ENCODE data around the gene SEMA3A. TPM values are rescaled to one million over a fixed set of nuclear protein-coding genes. Genes with fewer than 3 reads are reported as not detected.
"Not testable (repeated sequence)": the region's sequence is repeated elsewhere in the genome, so short reads cannot be mapped to it uniquely, and the experiment has no call there.

Gene SEMA3A
- total RNA-seq, 1 donor from 2014 or later = 134 TPM

- peaks cover 5% of the 10 kb centered on the region for H3K36me3 Mint-ChIP-seq
- no peak overlapping the region for H3K4me3 ChIP-seq
- H3F3A ChIP-seq (ENCODE audit: low read depth) = no peaks in the 10 kb centered on the region
- no peaks in the 10 kb centered on the region for H3K79me2 ChIP-seq (ENCODE audit: low read depth)
- no peak for TF ChIP-seq EZH2phosphoT487 (IDR thresholded peaks at IDR 0.05)
- no peak for TF ChIP-seq CTCF (IDR thresholded peaks at IDR 0.05)
- no peak for TF ChIP-seq EZH2 (IDR thresholded peaks at IDR 0.05)
- no peaks in the 10 kb centered on the region for H3K36me3 ChIP-seq
- H3K4me3 Mint-ChIP-seq = no peak overlapping the region
- no peaks in the 10 kb centered on the region for H3K27me3 ChIP-seq
- H3K4me1 Mint-ChIP-seq = no peaks in the 10 kb centered on the region
- no peaks in the 10 kb centered on the region for H3K4me1 ChIP-seq
- no peak overlapping the region for H2AFZ ChIP-seq (replicated peaks)
- H3K9me3 ChIP-seq (ENCODE audit: low read depth) = no peaks in the 10 kb centered on the region
- H3K27ac ChIP-seq = no peak overlapping the region
- H3K27me3 Mint-ChIP-seq (ENCODE audit: insufficient read depth, low read depth) = peaks cover 2% of the 10 kb centered on the region
- no peaks in the 10 kb centered on the region for H4K20me1 ChIP-seq (ENCODE audit: low read depth)
- peaks cover 21% of the 10 kb centered on the region for H3K9me3 Mint-ChIP-seq
- no peak overlapping the region for H3K9ac ChIP-seq
- no peak for DNase-seq (ENCODE audit: low spot score)
- H3K27ac Mint-ChIP-seq = no peak overlapping the region
- H3K4me2 ChIP-seq = no peak overlapping the region
These were observed 24.7 kb upstream of the SEMA3A start for GRCh38 chr7:84219310-84219709.

- Histone ChIP-seq H3K4me3 (no peak overlapping the region), H2AFZ (replicated peaks) (no peak overlapping the region)
- no peak for DNase-seq (ENCODE audit: low spot score)
These were observed 24.1 kb upstream of the SEMA3A start for GRCh38 chr7:84218681-84219080.

GRCh38 chr7:84216472-84216871, 21.9 kb upstream of the SEMA3A start:
- no peak for DNase-seq (ENCODE audit: low spot score)
- Histone ChIP-seq H3K79me2 (ENCODE audit: low read depth) (no peaks in the 10 kb centered on the region), H3K4me2 (no peak overlapping the region), H3K9me3 (ENCODE audit: low read depth) (no peaks in the 10 kb centered on the region), H3K9ac (no peak overlapping the region), H3K36me3 (no peaks in the 10 kb centered on the region), H3K27ac (no peak overlapping the region), H4K20me1 (ENCODE audit: low read depth) (no peaks in the 10 kb centered on the region), H2AFZ (replicated peaks) (no peak overlapping the region), H3K4me1 (no peaks in the 10 kb centered on the region), H3K4me3 (no peak overlapping the region), H3K27me3 (no peaks in the 10 kb centered on the region), H3F3A (ENCODE audit: low read depth) (no peaks in the 10 kb centered on the region)
- Mint-ChIP-seq H3K9me3 (peaks cover 17% of the 10 kb centered on the region), H3K4me1 (no peaks in the 10 kb centered on the region), H3K27me3 (ENCODE audit: insufficient read depth, low read depth) (peaks cover 2% of the 10 kb centered on the region), H3K36me3 (peaks cover 7% of the 10 kb centered on the region), H3K27ac (no peak overlapping the region), H3K4me3 (no peak overlapping the region)
- TF ChIP-seq EZH2phosphoT487 (IDR thresholded peaks at IDR 0.05) = no peak
- TF ChIP-seq CTCF (IDR thresholded peaks at IDR 0.05) = no peak
- no peak for TF ChIP-seq EZH2 (IDR thresholded peaks at IDR 0.05)

More at GRCh38 chr7:84218681-84219080, 24.1 kb upstream of the SEMA3A start:
- Histone ChIP-seq H3K79me2 (ENCODE audit: low read depth) (no peaks in the 10 kb centered on the region), H4K20me1 (ENCODE audit: low read depth) (no peaks in the 10 kb centered on the region), H3K27ac (no peak overlapping the region), H3F3A (ENCODE audit: low read depth) (no peaks in the 10 kb centered on the region), H3K36me3 (no peaks in the 10 kb centered on the region), H3K4me2 (no peak overlapping the region), H3K9ac (no peak overlapping the region), H3K9me3 (ENCODE audit: low read depth) (no peaks in the 10 kb centered on the region), H3K27me3 (no peaks in the 10 kb centered on the region), H3K4me1 (no peaks in the 10 kb centered on the region)
- peaks cover 21% of the 10 kb centered on the region for H3K9me3 Mint-ChIP-seq
- H3K4me3 Mint-ChIP-seq = no peak overlapping the region
- TF ChIP-seq CTCF (IDR thresholded peaks at IDR 0.05) (no peak), EZH2 (IDR thresholded peaks at IDR 0.05) (no peak), EZH2phosphoT487 (IDR thresholded peaks at IDR 0.05) (no peak)
- no peak overlapping the region for H3K27ac Mint-ChIP-seq
- peaks cover 5% of the 10 kb centered on the region for H3K36me3 Mint-ChIP-seq
- no peaks in the 10 kb centered on the region for H3K4me1 Mint-ChIP-seq
- peaks cover 2% of the 10 kb centered on the region for H3K27me3 Mint-ChIP-seq (ENCODE audit: insufficient read depth, low read depth)

GRCh38 chr7:84214757-84215156, 20.2 kb upstream of the SEMA3A start:
- not testable (repeated sequence) for H3K4me3 Mint-ChIP-seq; H4K20me1 ChIP-seq (ENCODE audit: low read depth); H3K4me3 ChIP-seq; DNase-seq (ENCODE audit: low spot score); H3K27ac ChIP-seq; H3K36me3 ChIP-seq; H3K9me3 Mint-ChIP-seq; H3K4me1 ChIP-seq; H3K79me2 ChIP-seq (ENCODE audit: low read depth); H3K27me3 Mint-ChIP-seq (ENCODE audit: insufficient read depth, low read depth); H3K36me3 Mint-ChIP-seq; H3K27ac Mint-ChIP-seq; H3F3A ChIP-seq (ENCODE audit: low read depth); H3K27me3 ChIP-seq; H3K4me1 Mint-ChIP-seq; H3K9me3 ChIP-seq (ENCODE audit: low read depth); H3K9ac ChIP-seq; H2AFZ ChIP-seq (replicated peaks); H3K4me2 ChIP-seq
